Suprapubic skin (tissue), 4 donors: ENCODE results near the gene OPA3.

ENCODE experiments used
- POLR2A ChIP-seq, 2 donors: fragments of 450-650 bp; IDR thresholded peaks; one replicate each; pipeline ENCODE4 v1.6.1; 2017; ENCODE audit warnings: antibody characterized with exemption in 2 of 2, mild to moderate bottlenecking in 2 of 2, moderate library complexity in 2 of 2
- POLR2AphosphoS5 ChIP-seq, 3 donors: sonication (generic); formaldehyde crosslinking; IDR thresholded peaks; one replicate each; pipeline ENCODE4 v1.6.1; 2017; ENCODE audit warnings: antibody characterized with exemption in 3 of 3
- TF ChIP-seq, protein P1 (sequence below), 2 donors: fragments of 200-600 bp in 1 of 2; fragments of 450-650 bp in 1 of 2; sonication (generic) in 1 of 2; IDR thresholded peaks; one replicate each; pipeline ENCODE4 v1.5.1; 2016 to 2019; ENCODE audit warnings: antibody characterized with exemption in 2 of 2, mild to moderate bottlenecking in 1 of 2, moderate library complexity in 1 of 2

DNA sequence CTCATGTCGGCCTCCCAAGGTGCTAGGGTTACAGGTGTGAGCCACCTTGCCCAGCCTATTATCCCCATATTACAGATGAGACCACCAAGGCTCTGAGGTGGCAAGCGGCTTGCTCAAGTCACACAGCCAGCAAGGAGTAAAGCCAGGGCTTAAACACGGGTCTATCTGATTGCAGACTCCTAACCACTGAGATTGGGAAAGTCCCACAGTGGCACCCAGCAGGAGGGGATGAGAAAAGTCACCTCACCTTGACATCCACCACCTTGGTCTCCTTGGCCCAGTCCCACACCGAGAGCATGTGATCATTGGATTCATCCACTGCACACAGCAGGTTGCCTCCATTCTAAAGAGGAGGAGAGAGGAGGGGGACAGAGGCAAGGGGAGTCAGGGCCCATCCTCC lies 45.1 kb upstream of the OPA3 start:
- TF ChIP-seq, protein P1, sequence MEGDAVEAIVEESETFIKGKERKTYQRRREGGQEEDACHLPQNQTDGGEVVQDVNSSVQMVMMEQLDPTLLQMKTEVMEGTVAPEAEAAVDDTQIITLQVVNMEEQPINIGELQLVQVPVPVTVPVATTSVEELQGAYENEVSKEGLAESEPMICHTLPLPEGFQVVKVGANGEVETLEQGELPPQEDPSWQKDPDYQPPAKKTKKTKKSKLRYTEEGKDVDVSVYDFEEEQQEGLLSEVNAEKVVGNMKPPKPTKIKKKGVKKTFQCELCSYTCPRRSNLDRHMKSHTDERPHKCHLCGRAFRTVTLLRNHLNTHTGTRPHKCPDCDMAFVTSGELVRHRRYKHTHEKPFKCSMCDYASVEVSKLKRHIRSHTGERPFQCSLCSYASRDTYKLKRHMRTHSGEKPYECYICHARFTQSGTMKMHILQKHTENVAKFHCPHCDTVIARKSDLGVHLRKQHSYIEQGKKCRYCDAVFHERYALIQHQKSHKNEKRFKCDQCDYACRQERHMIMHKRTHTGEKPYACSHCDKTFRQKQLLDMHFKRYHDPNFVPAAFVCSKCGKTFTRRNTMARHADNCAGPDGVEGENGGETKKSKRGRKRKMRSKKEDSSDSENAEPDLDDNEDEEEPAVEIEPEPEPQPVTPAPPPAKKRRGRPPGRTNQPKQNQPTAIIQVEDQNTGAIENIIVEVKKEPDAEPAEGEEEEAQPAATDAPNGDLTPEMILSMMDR (IDR thresholded peaks at IDR 0.05): no peak
- TF ChIP-seq POLR2AphosphoS5 (IDR thresholded peaks at IDR 0.05) (no peak), POLR2A (IDR thresholded peaks at IDR 0.05) (no peak)
